ENCODE data around the gene FBXL15. TPM values are rescaled to one million over a fixed set of nuclear protein-coding genes. Genes with fewer than 3 reads are reported as not detected.

FBXL15 gene
- total and polyA plus RNA-seq, 2 of the 13 experiments (the other 11 are each of a cell fraction or from before 2014, with no cell fraction given): 4.3 to 8.3 TPM

- TF ChIP-seq, protein P1, sequence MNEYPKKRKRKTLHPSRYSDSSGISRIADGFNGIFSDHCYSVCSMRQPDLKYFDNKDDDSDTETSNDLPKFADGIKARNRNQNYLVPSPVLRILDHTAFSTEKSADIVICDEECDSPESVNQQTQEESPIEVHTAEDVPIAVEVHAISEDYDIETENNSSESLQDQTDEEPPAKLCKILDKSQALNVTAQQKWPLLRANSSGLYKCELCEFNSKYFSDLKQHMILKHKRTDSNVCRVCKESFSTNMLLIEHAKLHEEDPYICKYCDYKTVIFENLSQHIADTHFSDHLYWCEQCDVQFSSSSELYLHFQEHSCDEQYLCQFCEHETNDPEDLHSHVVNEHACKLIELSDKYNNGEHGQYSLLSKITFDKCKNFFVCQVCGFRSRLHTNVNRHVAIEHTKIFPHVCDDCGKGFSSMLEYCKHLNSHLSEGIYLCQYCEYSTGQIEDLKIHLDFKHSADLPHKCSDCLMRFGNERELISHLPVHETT (CRISPR knock-in tag; conservative IDR thresholded peaks at IDR 0.05): no peak
- no peak for TF ChIP-seq HNF1B (CRISPR knock-in tag; IDR thresholded peaks at IDR 0.05)
- no peak for TF ChIP-seq THAP9 (CRISPR knock-in tag; IDR thresholded peaks at IDR 0.05; ENCODE audit: borderline replicate concordance)
- TF ChIP-seq ZBTB7B (CRISPR knock-in tag; IDR thresholded peaks at IDR 0.05): 0 out of 2 replicates have a peak, but pooled peaks have one; percentile 18
- no peak for TF ChIP-seq ZNF780A (CRISPR knock-in tag; IDR thresholded peaks at IDR 0.05)
- TF ChIP-seq ZNF839 (CRISPR knock-in tag; IDR thresholded peaks at IDR 0.05; ENCODE audit: borderline replicate concordance): no peak
- no peak for TF ChIP-seq REL (CRISPR knock-in tag; conservative IDR thresholded peaks at IDR 0.05)
- TF ChIP-seq MTF2 (CRISPR knock-in tag; IDR thresholded peaks at IDR 0.05; ENCODE audit: borderline replicate concordance): no peak
- no peak for TF ChIP-seq ATF1 (CRISPR knock-in tag; IDR thresholded peaks at IDR 0.05)
- no peak for TF ChIP-seq ZFYVE20 (CRISPR knock-in tag; IDR thresholded peaks at IDR 0.05; ENCODE audit: borderline replicate concordance, low read depth)
- no peak for TF ChIP-seq ZNF569 (CRISPR knock-in tag; IDR thresholded peaks at IDR 0.05; ENCODE audit: borderline replicate concordance)
- TF ChIP-seq TEAD2 (CRISPR knock-in tag; IDR thresholded peaks at IDR 0.05): 0 out of 2 replicates have a peak, but pooled peaks have one; percentile 59
- no peak for TF ChIP-seq ZNF44 (CRISPR knock-in tag; IDR thresholded peaks at IDR 0.05)
- 0 out of 2 replicates have a peak, but pooled peaks have one; percentile 78 for TF ChIP-seq KLF12 (CRISPR knock-in tag; IDR thresholded peaks at IDR 0.05; ENCODE audit: borderline replicate concordance)
- TF ChIP-seq, protein P2, sequence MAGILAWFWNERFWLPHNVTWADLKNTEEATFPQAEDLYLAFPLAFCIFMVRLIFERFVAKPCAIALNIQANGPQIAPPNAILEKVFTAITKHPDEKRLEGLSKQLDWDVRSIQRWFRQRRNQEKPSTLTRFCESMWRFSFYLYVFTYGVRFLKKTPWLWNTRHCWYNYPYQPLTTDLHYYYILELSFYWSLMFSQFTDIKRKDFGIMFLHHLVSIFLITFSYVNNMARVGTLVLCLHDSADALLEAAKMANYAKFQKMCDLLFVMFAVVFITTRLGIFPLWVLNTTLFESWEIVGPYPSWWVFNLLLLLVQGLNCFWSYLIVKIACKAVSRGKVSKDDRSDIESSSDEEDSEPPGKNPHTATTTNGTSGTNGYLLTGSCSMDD (CRISPR knock-in tag; IDR thresholded peaks at IDR 0.05): 0 out of 2 replicates have a peak, but pooled peaks have one; percentile 53
- no peak for TF ChIP-seq SOX13 (IDR thresholded peaks at IDR 0.05)
- no peak for TF ChIP-seq SOX13 (CRISPR knock-in tag; conservative IDR thresholded peaks at IDR 0.05 in 1 of 2, IDR thresholded peaks at IDR 0.05 in 1 of 2)
- no peak for TF ChIP-seq ZNF350 (CRISPR knock-in tag; IDR thresholded peaks at IDR 0.05; ENCODE audit: borderline replicate concordance, low read depth)
- TF ChIP-seq ZNF704 (CRISPR knock-in tag; IDR thresholded peaks at IDR 0.05; ENCODE audit: borderline replicate concordance): no peak; the same call in 1 of the 2 replicates
- no peak for TF ChIP-seq ZFP62 (CRISPR knock-in tag; IDR thresholded peaks at IDR 0.05)
Observed at GRCh38 chr10:102419269-102420180, 1.1 kb upstream of the FBXL15 start (continued).

All from HepG2 (cell line).